ENCODE results near the gene CNOT8. TPM values are rescaled to one million over a fixed set of nuclear protein-coding genes. Genes with fewer than 3 reads are reported as not detected.

CNOT8 gene
- total RNA-seq, 4 donors from 2014 or later = 47.8 to 92.9 (median 65.4) TPM

DNA sequence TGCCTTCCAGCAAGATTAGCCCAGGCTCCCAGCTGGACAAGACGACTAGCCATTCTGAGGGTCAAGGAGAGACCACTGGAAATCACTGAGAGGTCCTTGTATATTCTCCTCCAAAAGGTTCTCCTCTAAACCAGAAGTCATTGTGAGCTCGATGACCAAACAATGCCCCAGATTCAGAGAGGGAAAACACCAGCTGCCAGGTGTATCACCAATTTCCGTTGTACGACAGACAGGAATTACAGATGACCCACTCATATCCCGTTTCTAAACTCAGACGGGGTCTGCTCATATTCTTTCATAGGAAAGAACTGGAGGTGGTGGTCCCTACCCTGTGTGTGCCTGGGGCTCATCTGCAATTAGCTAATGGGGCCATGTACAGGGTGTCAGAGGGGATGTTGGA is 22.2 kb upstream of the CNOT8 start:
- WGBS, 2 donors = 93 to 96% methylated on average over 6 of the region's 6 CpGs
- no peak for TF ChIP-seq CTCF (IDR thresholded peaks at IDR 0.05)
- TF ChIP-seq POLR2A (IDR thresholded peaks at IDR 0.05) = no peak
- no peak overlapping the region for H3K4me3 ChIP-seq (ENCODE audit: low read depth, poor library complexity, severe bottlenecking)
- DNase-seq (ENCODE audit: low spot score in 2 of 2) = no peak
- intact Hi-C loops (cut with DNase I; ENCODE audit: low total_unique reads) = no loop called here

GRCh38 chr5:154837009-154837901 is 21.2 kb upstream of the CNOT8 start:
- TF ChIP-seq POLR2A (IDR thresholded peaks at IDR 0.05) (no peak), CTCF (IDR thresholded peaks at IDR 0.05) (no peak)
- DNase-seq (ENCODE audit: low spot score in 2 of 2) = no peak
- 80 to 93% methylated on average over 6 of the region's 6 CpGs for WGBS, 2 donors
- H3K4me3 ChIP-seq (ENCODE audit: low read depth, poor library complexity, severe bottlenecking) = no peak overlapping the region
- intact Hi-C loops (cut with DNase I; ENCODE audit: low total_unique reads) = no loop called here

DNA sequence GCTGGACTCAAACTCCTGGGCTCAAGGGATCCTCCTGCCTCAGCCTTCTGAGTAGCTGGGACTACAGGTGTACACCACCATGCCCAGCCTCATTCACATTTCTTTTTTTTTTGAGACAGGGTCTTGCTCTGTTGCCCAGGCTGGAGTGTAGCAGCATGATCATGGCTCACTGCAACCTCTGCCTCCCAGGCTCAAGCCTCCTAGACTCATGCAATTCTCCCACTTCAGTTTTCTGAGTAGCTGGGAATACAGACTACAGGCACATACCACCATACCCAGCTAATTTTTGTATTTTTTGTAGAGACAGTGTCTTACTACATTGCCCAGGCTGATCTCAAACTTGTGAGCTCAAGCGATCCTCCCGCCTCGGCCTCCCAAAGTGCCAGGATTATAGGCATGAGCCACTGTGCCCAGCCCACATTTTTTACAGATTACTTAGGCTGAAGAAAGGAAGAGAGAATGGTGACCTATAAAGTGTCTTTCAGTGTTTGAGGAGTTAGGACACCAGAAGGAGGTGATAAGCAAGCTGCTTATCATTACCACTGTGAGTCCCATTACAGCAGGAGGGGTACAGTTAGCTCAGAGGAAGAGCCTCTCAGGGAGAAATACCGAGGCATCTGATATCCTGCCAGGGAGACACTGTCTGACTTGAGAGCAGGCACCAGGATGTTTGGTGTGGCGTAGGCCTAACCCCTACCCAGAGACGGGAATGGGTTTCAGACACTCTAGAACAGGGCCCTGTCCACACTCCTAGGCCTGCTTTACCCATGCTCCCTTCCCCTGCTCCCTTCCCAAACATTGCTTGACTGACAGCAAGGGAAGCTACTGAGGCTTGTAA is 17.8 kb upstream of the CNOT8 start:
- intact Hi-C loops (cut with DNase I; ENCODE audit: low total_unique reads) = no loop called here
- H3K4me3 ChIP-seq (ENCODE audit: low read depth, poor library complexity, severe bottlenecking) = no peak overlapping the region
- WGBS, 2 donors = 87 to 90% methylated on average over 6 of the region's 6 CpGs
- TF ChIP-seq CTCF (IDR thresholded peaks at IDR 0.05) (no peak), POLR2A (IDR thresholded peaks at IDR 0.05) (no peak)
- DNase-seq (ENCODE audit: low spot score in 2 of 2) = no peak

- DNase-seq (ENCODE audit: low spot score in 2 of 2) = no peak
- TF ChIP-seq CTCF (IDR thresholded peaks at IDR 0.05) (no peak), POLR2A (IDR thresholded peaks at IDR 0.05) (no peak)
- intact Hi-C loops (cut with DNase I; ENCODE audit: low total_unique reads) = no loop called here
- H3K4me3 ChIP-seq (ENCODE audit: low read depth, poor library complexity, severe bottlenecking) = no peak overlapping the region
These were observed 17.2 kb upstream of the CNOT8 start for GRCh38 chr5:154841273-154841661.

GRCh38 chr5:154842689-154843530 is 15.5 kb upstream of the CNOT8 start:
- intact Hi-C loops (cut with DNase I; ENCODE audit: low total_unique reads) = no loop called here

More at GRCh38 chr5:154842689-154843530, 15.5 kb upstream of the CNOT8 start:
- DNase-seq (ENCODE audit: low spot score in 2 of 2) = no peak
- 89 to 94% methylated on average over 6 of the region's 6 CpGs for WGBS, 2 donors
- H3K4me3 ChIP-seq (ENCODE audit: low read depth, poor library complexity, severe bottlenecking) = no peak overlapping the region
- no peak for TF ChIP-seq CTCF (IDR thresholded peaks at IDR 0.05)
- no peak for TF ChIP-seq POLR2A (IDR thresholded peaks at IDR 0.05)

Measured in lower leg skin (tissue), 4 donors.